HepG2 (cell line): ENCODE measurements around the gene TMEM141. TPM values are rescaled to one million over a fixed set of nuclear protein-coding genes. Genes with fewer than 3 reads are reported as not detected.

Experiments
- CC2D1A ChIP-seq: sonication (generic); formaldehyde crosslinking; IDR thresholded peaks from 2 replicates; pipeline ENCODE4 v1.8.1; 2023; ENCODE audit warnings: mild to moderate bottlenecking, missing genetic modification reagents
- ESRRA ChIP-seq: sonication (generic); formaldehyde crosslinking; IDR thresholded peaks from 2 replicates; pipeline ENCODE4 v1.5.1; 2020; ENCODE audit warnings: mild to moderate bottlenecking, low read depth, missing genetic modification reagents
- FOSL1 ChIP-seq: sonication (generic); formaldehyde crosslinking; IDR thresholded peaks from 2 replicates; pipeline ENCODE4 v1.9.0; 2021; ENCODE audit warnings: missing genetic modification reagents, borderline replicate concordance
- HNRNPL ChIP-seq: fragments of 200-400 bp; formaldehyde crosslinking; IDR thresholded peaks from 2 replicates; pipeline ENCODE4 v1.6.1; 2017; ENCODE audit warnings: mild to moderate bottlenecking, low read depth, low read length
- ISL2 ChIP-seq: sonication (generic); formaldehyde crosslinking; IDR thresholded peaks from 2 replicates; pipeline ENCODE4 v1.5.0; 2020; ENCODE audit warnings: missing genetic modification reagents
- KAT7 ChIP-seq: IDR thresholded peaks from 2 replicates; pipeline ENCODE4 v1.6.1; 2018; ENCODE audit warnings: borderline replicate concordance, missing compliant biosample characterization
- KLF9 ChIP-seq: IDR thresholded peaks from 2 replicates; pipeline ENCODE4 v1.6.1; 2016; ENCODE audit warnings: low read depth
- MAFF ChIP-seq: IDR thresholded peaks from 2 replicates; pipeline ENCODE4 v1.6.1; 2011; ENCODE audit warnings: low read depth, low read length, improper control_type of control experiment
- NAIF1 ChIP-seq: sonication (generic); formaldehyde crosslinking; IDR thresholded peaks from 2 replicates; pipeline ENCODE4 v1.5.0; 2020; ENCODE audit warnings: mild to moderate bottlenecking, missing genetic modification reagents, borderline replicate concordance
- NCOA2 ChIP-seq: sonication (generic); formaldehyde crosslinking; IDR thresholded peaks from 2 replicates; pipeline ENCODE4 v1.8.0; 2022; ENCODE audit warnings: inconsistent platforms
- NFATC3 ChIP-seq: sonication (generic); formaldehyde crosslinking; IDR thresholded peaks from 2 replicates; pipeline ENCODE4 v1.5.1; 2020; ENCODE audit warnings: mild to moderate bottlenecking, missing genetic modification reagents
- NPAS2 ChIP-seq: sonication (generic); formaldehyde crosslinking; IDR thresholded peaks from 2 replicates; pipeline ENCODE4 v1.8.0; 2022; ENCODE audit warnings: mild to moderate bottlenecking, missing genetic modification reagents, borderline replicate concordance
- SUZ12 ChIP-seq: fragments of 150-350 bp; IDR thresholded peaks from 2 replicates; pipeline ENCODE4 v1.6.1; 2014; ENCODE audit warnings: low read depth, low read length
- TBL1XR1 ChIP-seq: fragments of 150-350 bp; IDR thresholded peaks from 2 replicates; pipeline ENCODE4 v1.6.1; 2014; ENCODE audit warnings: borderline replicate concordance, low read length; ENCODE audit not compliant: partially characterized antibody
- U2AF2 ChIP-seq: fragments of 200-400 bp; formaldehyde crosslinking; IDR thresholded peaks from 2 replicates; pipeline ENCODE4 v1.6.1; 2017; ENCODE audit warnings: low read depth, mild to moderate bottlenecking, low read length
- ZNF143 ChIP-seq: sonication (generic); formaldehyde crosslinking; IDR thresholded peaks from 2 replicates; pipeline ENCODE4 v1.4.0; 2020; ENCODE audit warnings: missing genetic modification reagents
- ZNF572 ChIP-seq: sonication (generic); formaldehyde crosslinking; IDR thresholded peaks from 2 replicates; pipeline ENCODE4 v1.5.1; 2020; ENCODE audit warnings: mild to moderate bottlenecking, missing genetic modification reagents
- ZNF629 ChIP-seq: sonication (generic); formaldehyde crosslinking; conservative IDR thresholded peaks from 2 replicates; pipeline ENCODE4 v1.5.0; 2020; ENCODE audit warnings: missing genetic modification reagents
- polyA plus RNA-seq, 8 experiments: library from polyadenylated mRNA; depleted of rRNA in 3 of 8; stranded (reverse) in 7 of 8; unstranded in 1 of 8; fragments of >200 nt; fragmentation: Illumina TruSeq in 4 of 8; extraction: Trizol in 4 of 8; gene quantifications; 2 replicates each; pipeline versions ENCODE4 v1.2.1 to v1.2.3, GENCODE V29; 2011 to 2016; ENCODE audit warnings: low read depth in 4 of 8, missing spikeins in 1 of 8, mixed read lengths in 1 of 8; ENCODE audit not compliant: insufficient read depth in 1 of 8
- total RNA-seq, 5 experiments: library from RNA; depleted of rRNA; stranded (reverse); fragments of >200 nt; fragmentation: Illumina TruSeq; extraction: Trizol; gene quantifications; 2 replicates each; pipeline ENCODE4 v1.2.3, GENCODE V29; 2016; ENCODE audit warnings: low read depth in 1 of 5
- TF ChIP-seq, protein P1 (sequence below): sonication (generic); formaldehyde crosslinking; IDR thresholded peaks from 2 replicates; pipeline ENCODE4 v1.5.1; 2020; ENCODE audit warnings: mild to moderate bottlenecking, moderate library complexity, missing genetic modification reagents
- TF ChIP-seq, protein P2 (sequence below): sonication (generic); formaldehyde crosslinking; IDR thresholded peaks from 2 replicates; pipeline ENCODE4 v1.5.0; 2020; ENCODE audit warnings: missing genetic modification reagents, mild to moderate bottlenecking, borderline replicate concordance
- TF ChIP-seq, protein P3 (sequence below), 2 experiments: sonication (generic) in 1 of 2; formaldehyde crosslinking in 1 of 2; IDR thresholded peaks; 2 replicates each; pipeline versions ENCODE4 v1.5.1 to v1.6.1; 2011 to 2020; ENCODE audit warnings: borderline replicate concordance in 1 of 2, low read depth in 1 of 2, low read length in 1 of 2, mild to moderate bottlenecking in 1 of 2, missing genetic modification reagents in 1 of 2, moderate library complexity in 1 of 2
- TF ChIP-seq, protein P4 (sequence below): sonication (generic); formaldehyde crosslinking; IDR thresholded peaks from 2 replicates; pipeline ENCODE4 v1.8.0; 2022; ENCODE audit warnings: low read depth, missing genetic modification reagents

TMEM141 gene
- total and polyA plus RNA-seq, 2 of the 13 experiments (the other 11 are each of a cell fraction or from before 2014, with no cell fraction given), result 81.0 to 202 TPM

DNA sequence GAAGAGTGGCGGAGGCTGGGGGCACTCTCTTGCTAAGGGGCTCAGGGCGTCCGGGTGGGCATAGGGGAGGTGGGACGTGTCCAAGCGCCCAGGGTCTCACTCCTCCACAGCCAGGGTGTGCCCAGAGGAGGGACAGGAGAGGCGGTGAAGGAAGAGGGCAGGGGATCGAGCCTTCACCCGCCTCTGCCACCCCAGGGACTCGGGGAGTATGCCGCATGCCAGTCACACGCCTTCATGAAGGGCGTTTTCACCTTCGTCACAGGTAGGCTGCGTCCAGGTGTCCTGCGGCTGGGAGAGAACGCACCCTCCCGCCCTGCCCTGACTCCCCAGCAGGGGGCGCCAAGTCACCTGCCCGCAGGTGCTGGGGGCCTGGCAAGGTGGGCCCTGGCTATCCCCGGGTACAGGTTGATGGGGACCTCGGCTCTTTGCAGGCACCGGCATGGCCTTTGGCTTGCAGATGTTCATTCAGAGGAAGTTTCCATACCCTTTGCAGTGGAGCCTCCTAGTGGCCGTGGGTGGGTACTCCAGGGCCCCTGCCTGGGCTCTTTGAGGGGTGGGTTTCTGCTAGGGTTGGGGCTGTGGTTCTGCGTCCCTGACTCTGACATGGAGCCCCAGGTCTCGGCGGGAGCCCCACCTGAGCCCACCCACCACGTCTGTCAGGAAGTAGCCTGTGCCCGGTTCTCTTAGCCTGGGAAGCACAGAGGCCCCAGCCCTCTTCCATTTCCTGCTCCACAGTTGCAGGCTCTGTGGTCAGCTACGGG lies 552 bp downstream of the TMEM141 start (continued):
- TF ChIP-seq TBL1XR1 (no peak), ISL2 (CRISPR knock-in tag) (no peak), U2AF2 (no peak), ZNF629 (no peak), CC2D1A (CRISPR knock-in tag) (0 out of 2 replicates have a peak, but pooled peaks have one; percentile 49), NAIF1 (CRISPR knock-in tag) (no peak), KAT7 (peak; percentile 66; the same call in 1 of the 2 replicates), HNRNPL (peak; percentile 91), ZNF572 (CRISPR knock-in tag) (0 out of 2 replicates have a peak, but pooled peaks have one; percentile 60), NPAS2 (CRISPR knock-in tag) (no peak), KLF9 (no peak), ESRRA (CRISPR knock-in tag) (no peak; the same call in 1 of the 2 replicates), SUZ12 (no peak), MAFF (no peak), NCOA2 (CRISPR knock-in tag) (no peak), ZNF143 (CRISPR knock-in tag) (no peak), NFATC3 (CRISPR knock-in tag) (no peak), FOSL1 (no peak)
- TF ChIP-seq, protein P1, sequence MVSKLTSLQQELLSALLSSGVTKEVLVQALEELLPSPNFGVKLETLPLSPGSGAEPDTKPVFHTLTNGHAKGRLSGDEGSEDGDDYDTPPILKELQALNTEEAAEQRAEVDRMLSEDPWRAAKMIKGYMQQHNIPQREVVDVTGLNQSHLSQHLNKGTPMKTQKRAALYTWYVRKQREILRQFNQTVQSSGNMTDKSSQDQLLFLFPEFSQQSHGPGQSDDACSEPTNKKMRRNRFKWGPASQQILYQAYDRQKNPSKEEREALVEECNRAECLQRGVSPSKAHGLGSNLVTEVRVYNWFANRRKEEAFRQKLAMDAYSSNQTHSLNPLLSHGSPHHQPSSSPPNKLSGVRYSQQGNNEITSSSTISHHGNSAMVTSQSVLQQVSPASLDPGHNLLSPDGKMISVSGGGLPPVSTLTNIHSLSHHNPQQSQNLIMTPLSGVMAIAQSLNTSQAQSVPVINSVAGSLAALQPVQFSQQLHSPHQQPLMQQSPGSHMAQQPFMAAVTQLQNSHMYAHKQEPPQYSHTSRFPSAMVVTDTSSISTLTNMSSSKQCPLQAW (CRISPR knock-in tag), result 0 out of 2 replicates have a peak, but pooled peaks have one; percentile 55
- TF ChIP-seq, protein P2, sequence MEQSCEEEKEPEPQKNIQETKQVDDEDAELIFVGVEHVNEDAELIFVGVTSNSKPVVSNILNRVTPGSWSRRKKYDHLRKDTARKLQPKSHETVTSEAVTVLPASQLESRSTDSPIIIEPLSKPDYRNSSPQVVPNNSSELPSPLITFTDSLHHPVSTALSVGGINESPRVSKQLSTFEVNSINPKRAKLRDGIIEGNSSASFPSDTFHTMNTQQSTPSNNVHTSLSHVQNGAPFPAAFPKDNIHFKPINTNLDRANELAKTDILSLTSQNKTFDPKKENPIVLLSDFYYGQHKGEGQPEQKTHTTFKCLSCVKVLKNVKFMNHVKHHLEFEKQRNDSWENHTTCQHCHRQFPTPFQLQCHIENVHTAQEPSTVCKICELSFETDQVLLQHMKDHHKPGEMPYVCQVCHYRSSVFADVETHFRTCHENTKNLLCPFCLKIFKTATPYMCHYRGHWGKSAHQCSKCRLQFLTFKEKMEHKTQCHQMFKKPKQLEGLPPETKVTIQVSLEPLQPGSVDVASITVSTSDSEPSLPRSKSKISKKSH (CRISPR knock-in tag), result peak; percentile 88; the same call in 1 of the 2 replicates
- TF ChIP-seq, protein P3, sequence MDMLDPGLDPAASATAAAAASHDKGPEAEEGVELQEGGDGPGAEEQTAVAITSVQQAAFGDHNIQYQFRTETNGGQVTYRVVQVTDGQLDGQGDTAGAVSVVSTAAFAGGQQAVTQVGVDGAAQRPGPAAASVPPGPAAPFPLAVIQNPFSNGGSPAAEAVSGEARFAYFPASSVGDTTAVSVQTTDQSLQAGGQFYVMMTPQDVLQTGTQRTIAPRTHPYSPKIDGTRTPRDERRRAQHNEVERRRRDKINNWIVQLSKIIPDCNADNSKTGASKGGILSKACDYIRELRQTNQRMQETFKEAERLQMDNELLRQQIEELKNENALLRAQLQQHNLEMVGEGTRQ (IDR thresholded peaks at IDR 0.05; ENCODE audit: low read depth, low read length), result no peak
- TF ChIP-seq, protein P3 (CRISPR knock-in tag; IDR thresholded peaks at IDR 0.05; ENCODE audit: borderline replicate concordance), result no peak
- TF ChIP-seq, protein P4, sequence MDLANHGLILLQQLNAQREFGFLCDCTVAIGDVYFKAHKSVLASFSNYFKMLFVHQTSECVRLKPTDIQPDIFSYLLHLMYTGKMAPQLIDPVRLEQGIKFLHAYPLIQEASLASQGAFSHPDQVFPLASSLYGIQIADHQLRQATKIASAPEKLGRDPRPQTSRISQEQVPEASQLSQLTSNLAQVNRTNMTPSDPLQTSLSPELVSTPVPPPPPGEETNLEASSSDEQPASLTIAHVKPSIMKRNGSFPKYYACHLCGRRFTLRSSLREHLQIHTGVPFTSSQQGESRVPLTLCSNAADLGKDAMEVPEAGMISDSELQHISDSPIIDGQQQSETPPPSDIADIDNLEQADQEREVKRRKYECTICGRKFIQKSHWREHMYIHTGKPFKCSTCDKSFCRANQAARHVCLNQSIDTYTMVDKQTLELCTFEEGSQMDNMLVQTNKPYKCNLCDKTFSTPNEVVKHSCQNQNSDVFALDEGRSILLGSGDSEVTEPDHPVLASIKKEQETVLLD (CRISPR knock-in tag), result no peak; the same call in 1 of the 2 replicates
